HG03108 (cell line): ENCODE measurements around the gene PTGER4.
"Not testable (repeated sequence)": the region's sequence is repeated elsewhere in the genome, so short reads cannot be mapped to it uniquely, and the experiment has no call there.

ENCODE experiments used
- ATAC-seq: cut with Tn5 transposase; IDR thresholded peaks from one replicate; pipeline ENCODE4 v1.9.1; 2021; ENCODE audit warnings: moderate library complexity; ENCODE audit not compliant: unreplicated experiment

PTGER4 gene

DNA sequence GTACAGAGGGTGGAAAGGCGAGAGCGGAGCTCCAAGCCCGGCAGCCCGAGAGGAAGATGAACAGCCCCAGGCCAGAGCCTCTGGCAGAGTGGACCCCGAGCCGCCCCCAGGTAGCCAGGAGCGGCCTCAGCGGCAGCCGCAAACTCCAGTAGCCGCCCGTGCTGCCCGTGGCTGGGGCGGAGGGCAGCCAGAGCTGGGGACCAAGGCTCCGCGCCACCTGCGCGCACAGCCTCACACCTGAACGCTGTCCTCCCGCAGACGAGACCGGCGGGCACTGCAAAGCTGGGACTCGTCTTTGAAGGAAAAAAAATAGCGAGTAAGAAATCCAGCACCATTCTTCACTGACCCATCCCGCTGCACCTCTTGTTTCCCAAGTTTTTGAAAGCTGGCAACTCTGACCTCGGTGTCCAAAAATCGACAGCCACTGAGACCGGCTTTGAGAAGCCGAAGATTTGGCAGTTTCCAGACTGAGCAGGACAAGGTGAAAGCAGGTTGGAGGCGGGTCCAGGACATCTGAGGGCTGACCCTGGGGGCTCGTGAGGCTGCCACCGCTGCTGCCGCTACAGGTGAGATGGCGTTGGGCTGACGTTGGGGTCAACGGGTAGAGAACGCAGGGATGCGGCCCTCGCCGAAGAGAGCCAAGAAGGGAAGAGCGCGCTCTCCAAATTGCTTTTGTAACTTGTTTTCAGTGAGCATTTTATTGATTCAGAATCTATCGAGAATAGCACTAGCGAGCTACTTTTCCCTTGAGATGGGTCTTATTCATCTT lies at the start of gene PTGER4:
PTGER4 (plus strand) TSS at position 3 of the 769 bp plus-strand sequence. CDS start 1,079 bp downstream, outside the sequence.
- peak; percentile 30 for ATAC-seq

DNA sequence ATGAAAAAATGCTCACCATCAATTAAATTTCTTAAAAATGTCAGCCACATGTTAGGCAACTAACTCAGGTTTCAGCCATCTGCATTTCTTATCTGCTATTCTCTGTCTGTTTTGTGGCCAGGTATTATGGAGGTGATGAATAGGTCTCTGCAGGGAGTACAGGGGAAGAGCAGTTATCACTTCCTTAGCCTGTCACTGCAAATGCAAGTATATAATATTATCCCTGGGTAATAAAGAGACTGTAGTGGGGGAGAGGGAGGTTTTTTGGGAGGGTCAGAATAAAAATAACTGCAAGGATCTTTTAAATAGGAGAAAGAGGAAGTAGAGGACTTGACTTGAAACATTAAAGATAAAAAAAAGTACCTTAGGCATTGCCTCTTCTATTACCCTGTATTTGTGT lies 49.6 kb upstream of the PTGER4 start:
- no peak for ATAC-seq

DNA sequence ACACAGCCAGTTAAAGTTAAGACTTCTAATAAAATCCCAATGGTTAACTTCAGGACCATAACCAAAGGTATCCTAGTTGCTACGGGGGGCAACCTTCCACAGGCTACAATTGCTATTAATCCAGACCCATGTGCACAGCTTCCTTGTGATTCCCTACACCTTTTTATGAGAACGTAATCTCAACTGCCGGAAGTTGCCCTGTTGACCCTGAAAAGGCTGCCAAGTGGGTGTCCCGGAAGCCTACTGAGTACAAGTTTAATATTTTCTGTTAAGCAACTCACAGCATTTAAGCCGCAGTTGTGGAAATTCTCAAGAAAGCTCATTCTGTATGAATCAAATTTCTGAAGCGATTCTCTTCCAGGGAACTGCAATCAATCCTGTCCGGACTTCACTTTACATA lies 48.5 kb upstream of the PTGER4 start:
- no peak for ATAC-seq

DNA sequence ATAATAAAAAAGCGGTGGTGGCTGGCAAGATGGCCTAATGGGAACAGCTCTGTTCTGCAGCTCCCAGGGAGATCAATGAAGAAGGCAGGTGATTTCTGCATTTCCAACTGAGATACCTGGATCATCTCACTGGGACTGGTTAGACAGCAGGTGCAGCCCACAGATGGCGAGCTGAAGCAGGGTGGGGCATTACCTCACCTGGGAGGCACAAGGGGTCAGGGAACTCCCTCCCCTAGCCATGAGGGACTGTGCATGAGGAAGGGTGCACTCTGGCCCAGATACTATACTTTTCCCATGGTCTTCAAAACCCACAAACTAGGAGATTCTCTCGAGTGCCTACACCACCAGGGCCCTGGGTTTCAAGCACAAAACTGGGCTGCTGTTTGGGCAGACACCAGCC lies 45.6 kb upstream of the PTGER4 start:
- ATAC-seq = no peak

DNA sequence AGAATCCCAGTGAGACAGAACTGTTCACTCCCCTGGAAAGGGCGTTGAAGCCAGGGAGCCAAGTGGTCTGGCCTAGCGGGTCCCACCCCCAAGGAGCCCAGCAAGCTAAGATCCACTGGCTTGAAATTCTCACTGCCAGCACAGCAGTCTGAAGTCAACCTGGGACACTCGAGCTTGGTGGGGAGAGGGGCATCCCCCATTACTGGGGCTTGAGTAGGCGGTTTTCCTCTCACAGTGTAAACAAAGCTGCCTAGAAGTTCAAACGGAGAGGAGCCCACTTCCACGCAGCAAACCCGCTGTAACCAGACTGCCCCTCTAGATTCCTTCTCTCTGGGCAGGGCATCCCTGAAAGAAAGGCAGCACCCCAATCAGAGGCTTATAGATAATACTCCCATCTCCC lies 45.1 kb upstream of the PTGER4 start:
- ATAC-seq = no peak

DNA sequence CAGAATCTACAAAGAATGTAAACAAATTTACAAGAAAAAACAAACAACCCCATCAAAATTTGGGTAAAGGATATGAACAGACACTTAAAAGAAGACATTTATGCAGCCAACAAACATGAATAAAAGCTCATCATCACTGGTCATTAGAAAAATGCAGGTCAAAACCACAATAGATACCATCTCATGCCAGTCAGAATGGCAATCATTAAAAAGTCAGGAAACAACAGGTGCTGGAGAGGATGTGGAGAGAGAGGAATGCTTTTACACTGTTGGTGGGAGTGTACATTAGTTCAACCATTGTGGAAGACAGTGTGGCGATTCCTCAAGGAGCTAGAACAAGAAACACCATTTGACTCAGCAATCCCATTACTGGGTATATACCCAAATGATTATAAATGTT lies 40.2 kb upstream of the PTGER4 start:
- ATAC-seq = not testable (repeated sequence)

DNA sequence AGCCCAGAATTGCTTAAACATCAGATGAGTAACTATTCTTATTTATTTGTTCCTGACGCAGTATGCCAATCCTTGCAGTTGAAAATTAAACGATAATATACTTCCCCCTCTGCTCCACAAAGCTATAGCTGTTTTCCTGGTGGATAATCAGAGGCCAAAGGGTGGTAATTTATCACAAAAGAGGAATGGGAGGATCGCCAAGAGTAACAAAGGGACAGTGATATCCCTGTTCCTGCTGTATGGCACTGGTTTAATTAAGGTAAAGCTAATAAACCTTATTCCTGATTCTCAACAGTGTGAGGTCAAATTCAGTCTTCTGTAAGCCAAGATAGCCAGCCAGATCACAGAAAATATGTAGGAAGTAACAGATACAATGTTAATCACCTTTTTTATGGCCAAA lies 33.4 kb upstream of the PTGER4 start:
- ATAC-seq = no peak

DNA sequence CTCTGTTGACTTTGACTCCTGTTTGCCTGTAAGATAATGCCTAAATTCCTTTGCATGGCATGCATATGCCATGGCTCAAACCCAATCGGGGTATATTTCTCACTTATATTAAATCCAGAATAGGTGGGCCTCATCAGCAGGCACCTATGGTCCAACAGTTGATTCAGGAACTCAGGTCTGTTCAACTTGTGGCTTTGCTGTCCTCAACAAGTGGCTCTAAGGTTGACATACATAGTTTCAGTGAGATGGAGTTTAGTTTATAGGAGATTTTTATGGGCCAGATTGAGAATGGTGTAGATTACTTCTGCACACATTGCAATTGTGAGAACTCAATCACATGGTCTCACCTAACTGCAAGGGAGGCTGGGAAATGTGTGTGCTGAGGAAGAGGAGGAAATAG lies 31.6 kb upstream of the PTGER4 start:
- no peak for ATAC-seq

DNA sequence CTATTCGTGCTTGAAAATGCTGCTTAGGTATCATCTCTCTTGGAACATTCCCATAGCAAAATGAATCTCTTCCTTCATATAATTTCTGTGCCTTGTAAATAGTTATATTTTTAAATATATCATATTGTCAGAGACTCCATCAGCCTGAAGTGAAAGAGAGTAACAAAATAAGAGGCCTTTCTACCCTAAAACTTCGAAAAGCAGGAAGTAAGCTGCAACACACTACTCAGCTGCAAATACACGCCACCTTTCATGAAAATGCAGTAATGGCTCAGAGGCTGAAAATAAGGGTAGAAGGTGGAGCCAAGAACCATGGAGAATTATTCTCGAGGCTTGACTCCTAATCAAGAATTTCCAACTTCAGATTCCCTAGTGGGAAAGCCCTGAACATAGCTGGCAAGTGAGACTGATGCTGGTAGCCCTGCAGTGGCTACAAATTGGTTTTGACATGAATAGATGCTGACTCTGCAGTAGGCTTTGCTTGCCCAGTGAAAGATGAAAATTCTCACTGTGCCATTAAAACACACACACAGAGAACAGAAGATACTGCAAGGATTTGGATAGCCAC lies 30.2 kb upstream of the PTGER4 start:
- no peak for ATAC-seq

DNA sequence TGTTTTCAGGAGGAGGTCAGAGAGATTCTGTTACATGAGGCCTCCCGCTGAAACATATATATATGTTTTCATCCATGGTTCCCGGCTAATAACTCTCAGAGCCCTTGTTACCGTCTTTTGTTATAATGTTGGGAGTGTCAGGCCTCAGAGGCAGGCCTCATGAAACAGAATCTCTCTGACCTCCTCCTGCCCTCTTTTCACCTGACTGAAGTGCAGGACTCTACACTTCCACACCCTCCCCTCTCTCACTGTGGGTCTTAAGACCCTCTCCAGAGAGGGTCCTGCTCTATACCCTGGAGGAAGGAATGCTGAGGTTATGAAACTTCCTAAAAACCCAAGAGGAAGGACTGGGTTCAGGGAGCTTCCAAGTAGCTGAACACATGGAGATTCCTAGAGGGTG lies 28.5 kb upstream of the PTGER4 start:
- no peak for ATAC-seq

DNA sequence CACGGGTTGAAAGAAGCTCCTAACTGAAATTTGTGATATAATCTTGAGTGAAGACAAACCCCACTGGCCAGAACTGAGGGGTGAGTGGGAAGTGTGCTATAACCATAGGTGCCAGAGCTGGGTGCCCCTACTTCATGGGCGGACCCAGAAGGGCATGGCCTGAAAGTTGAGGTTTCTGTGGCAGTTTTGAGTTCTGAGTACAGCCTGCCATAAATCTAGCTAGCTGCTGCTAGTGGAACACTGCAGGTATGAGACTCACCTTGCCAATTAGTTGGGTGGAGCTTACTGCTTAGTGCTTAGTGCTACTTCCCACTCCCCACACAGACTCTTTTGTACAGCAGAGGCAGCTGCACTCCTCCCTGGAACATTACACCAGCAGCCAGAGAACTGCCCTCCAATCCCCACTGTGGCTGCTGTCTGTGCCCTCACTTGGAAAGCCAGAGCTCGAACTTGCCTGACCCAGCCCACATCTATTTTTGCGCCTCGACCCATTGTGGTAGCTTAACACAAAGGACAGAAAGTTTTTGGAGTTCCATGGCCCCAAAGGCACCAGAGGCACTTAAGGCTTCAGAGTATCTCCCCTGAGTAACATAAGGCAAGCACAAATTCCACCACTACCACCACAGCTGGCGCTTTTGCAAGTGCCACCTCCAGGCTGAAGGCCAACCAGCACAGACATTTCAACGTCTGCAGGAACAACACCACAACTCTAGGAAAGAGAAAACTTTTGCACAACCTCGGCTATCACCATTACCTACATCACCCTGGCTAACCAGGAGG lies 27.1 kb upstream of the PTGER4 start:
- no peak for ATAC-seq

DNA sequence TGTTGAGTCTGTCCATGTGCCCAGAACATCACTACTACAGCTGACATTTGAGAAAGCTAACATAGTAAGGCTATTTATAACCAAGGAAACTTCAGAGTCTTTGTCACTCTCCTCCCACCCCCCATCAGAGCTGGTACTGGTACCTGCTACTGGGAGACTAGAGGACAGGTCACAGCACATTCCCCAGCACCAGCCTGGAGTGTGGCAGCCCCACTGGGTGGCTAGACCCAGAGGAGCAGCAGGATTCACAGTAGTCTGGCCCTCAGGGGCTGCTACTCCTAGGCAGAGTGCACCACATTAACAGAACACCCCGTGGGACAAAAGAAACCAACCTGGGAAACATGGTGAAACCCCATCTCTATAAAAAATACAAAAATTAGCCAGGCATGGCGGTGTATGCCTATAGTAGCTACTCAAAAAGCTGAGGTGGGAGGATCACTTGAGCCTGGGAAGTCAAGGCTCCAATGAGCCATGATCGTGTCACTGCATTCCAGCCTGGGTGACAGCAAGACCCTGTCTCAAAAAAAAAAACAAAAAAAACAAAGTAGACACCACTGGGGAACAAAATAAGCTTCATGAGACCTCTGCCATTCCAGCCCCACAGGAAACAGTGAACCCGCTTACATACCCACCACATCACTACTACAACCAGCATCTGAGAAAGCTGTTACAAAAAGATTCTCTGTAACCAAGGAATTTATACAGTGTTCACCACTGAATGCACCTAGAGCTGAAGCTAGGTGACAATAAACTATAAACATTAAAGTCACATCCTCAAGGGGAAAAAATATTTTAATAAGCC lies 26.3 kb upstream of the PTGER4 start:
- ATAC-seq = no peak

DNA sequence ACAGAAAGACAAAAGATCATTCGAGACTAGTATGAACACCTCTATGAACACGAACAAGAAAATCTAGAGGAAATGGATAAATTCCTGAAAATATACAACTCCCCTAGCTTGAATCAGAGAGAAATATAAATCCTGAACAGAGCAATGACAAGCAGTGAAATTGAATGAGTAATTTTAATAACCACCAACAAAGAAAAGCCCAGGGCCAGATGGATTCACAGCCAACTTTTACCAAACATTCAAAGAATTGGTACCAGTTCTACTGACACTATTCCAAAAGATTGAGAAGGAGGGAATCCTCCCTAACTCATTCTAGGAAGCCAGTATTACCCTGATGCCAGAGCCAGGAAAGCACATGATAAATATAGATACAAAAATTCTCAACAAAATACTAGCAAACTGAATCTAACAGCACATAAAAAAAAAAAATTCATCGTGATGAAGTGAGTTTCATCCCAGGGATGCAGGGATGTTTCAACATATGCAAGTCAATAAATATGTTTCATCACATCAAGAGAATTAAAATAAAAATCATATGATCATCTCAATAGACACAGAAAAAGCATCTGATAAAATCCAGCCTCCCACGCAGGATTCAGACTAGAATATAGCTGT lies 25.2 kb upstream of the PTGER4 start:
- no peak for ATAC-seq

DNA sequence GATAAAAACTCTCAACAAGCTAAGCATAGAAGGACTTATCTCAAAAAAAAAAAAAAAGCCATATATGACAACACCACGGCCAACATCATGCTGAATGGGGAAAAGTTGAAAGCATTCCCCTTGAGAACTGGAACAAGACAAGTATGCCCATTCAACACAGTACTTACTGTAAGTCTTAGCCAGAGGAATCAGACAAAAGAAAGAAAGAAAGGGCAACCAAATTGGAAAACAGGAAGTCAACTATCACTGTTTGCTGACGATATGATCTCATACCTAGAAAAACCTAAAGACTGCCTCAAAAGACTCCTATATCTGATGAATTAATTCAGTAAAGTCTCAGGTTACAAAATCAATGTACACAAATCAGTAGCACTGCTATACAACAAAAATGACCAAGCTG lies 24.6 kb upstream of the PTGER4 start:
- ATAC-seq = no peak

DNA sequence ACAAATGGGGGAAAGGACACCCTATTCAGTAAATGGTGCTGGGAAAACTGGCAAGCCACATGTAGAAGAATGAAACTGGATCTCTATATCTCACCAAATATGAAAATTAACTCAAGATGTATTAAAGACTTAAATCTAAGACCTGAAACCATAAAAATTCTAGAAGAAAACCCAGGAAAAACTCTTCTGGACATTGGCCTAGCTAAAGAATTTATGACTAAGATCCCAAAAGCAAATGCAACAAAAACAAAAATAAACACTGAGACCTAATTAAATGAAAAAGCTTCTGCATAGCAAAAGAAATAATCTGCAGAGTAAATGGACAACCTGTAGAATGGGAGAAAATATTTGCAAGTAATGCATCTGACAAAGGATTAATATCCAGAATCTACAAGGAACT lies 23.6 kb upstream of the PTGER4 start:
- not testable (repeated sequence) for ATAC-seq

DNA sequence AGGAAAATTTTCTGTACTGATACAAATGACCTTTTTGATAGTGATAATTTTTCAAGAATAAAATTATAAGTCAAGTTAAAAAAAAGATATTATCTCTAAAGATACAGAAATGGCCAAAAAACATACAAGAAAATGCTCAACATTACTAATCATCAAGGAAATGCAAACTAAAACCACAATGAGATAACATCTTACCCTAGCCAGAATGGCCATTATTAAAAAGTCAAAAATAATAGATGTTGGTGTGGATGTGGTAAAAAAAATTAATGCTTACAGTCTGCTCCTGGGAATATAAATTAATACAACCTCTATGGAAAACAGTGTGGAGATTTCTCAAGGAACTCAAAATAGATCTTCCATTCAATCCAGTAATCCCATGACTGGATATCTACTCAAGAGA lies 22.9 kb upstream of the PTGER4 start:
- no peak for ATAC-seq

DNA sequence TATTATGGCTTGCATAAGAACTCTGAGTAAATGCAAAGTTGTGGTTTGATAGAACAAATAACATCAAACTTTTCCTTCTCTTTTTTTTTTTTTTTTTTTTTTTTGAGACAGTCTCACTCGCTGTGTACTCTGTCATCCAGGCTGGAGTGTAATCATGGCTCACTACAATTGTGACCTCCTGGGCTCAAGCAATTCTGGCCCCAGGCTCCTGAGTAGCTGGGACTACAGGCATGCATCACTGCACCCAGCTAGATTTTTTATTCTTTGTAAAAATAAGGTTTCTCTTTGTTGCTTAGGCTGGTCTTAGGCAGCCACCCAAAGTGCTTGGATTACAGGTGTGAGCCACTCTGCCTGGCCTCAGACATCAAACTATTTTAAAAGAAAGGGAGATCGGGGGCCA lies 19.0 kb upstream of the PTGER4 start:
- ATAC-seq = no peak

DNA sequence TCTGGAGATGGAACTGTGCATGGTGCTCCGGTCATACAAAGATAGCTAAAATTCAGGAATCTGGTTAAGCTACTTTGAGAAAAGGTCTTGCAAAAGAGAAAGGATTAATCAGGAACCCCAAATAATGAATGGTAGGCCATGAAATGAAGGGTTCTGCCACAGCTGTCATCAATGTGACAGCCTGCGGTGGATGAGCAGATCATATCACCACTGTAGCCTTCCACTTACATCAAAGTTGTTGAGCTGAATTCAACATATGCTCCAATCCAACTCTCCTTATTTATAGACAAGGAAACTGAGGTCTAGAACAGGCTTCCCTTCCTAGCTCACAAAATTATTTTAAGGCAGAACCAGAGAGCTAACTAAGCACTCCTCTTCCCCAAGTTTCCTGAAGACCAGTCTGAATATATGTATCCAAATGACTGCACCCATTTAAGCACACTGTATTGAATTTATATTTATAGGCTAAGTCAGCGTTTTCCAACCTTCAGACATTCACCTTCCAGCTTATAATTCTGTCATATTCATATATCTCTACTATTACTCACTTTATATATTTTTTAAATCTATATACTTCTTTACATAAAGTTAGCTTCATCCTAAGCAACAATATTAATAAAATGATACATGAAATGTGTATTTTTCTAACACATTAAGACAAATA lies 13.9 kb upstream of the PTGER4 start:
- ATAC-seq = no peak

DNA sequence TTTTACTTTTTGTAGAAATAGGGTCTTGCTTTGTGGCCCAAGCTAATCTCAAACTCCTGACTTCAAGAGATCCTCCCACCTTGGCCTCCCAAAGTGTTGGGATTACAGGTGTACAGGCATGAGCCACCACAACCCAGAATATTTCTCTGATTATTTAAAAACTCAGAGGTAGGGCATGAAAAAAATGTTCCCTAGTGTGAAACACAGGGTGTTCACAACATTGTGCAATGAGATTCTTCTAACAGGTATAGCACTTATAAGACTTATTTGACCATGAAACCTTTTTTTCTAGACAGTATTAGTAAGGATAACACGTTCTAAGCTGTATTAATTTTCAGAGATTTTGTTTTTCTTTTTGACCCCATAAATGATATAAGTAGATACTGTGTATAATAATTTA lies 13.1 kb upstream of the PTGER4 start:
- no peak for ATAC-seq

DNA sequence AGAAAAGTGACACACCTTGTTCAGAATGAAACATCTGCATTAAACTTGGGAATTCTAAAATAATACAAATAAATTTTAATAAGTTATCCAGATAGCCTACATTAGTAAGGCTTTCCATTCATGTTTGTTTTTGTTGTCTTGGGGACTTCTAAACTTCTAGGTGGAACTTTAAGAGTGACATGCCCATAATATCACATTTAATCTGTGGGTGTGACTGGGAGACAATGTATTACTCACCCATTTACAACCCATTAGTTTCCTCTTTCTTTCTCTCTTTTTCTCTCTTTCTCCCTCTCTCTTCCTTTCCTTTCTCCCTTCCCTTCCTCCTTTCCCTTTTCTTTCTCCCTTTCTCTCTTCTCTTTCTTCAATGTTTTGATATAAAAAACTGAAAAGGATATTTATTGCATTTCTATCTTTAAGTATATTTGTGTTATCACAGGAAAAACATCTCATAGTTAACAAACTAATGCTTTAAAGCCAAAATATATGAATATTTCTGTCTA lies 12.5 kb upstream of the PTGER4 start:
- no peak for ATAC-seq
